Measurements from ENCODE around the gene PNKP. TPM values are rescaled to one million over a fixed set of nuclear protein-coding genes. Genes with fewer than 3 reads are reported as not detected.

Gene PNKP
- total and polyA plus RNA-seq, 2 of the 8 experiments (the other 6 are each of a cell fraction or from before 2014, with no cell fraction given): 45.8 to 105 TPM

DNA sequence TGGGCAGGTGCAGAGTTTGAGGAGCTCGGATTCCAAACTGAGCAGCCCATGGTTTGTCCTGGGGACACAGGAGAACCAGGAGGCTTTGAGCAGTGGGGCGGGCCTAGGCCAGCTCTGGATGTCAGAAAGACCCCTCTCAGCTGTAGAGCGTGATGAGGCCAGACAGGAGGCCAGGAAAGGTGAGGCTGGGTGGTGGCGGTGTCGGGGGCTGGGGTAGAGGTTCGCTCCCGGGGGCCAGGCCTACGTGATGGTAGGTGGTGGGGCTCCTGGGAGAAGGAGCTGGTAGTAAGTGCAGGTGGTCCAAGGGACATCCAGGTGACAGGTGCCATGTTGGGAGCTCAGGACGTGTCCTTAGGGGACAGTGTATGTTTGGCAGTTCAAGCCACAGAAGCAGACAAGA, 30.0 kb downstream of the PNKP start:
- H3K9me3 ChIP-seq (ENCODE audit: insufficient read depth in 2 of 2, low read depth in 1 of 2, low read length in 1 of 2): no peaks in the 10 kb centered on the region
- H3K36me3 ChIP-seq (ENCODE audit: control insufficient read depth in 2 of 4, insufficient read depth in 4 of 4, low read length in 3 of 4): peaks cover 9 to 37% (median 24%) of the 10 kb centered on the region in 4 experiments; a peak in 6 of 8 replicates
- H4K20me1 ChIP-seq (replicated peaks in 1 of 2; ENCODE audit: control insufficient read depth in 1 of 2, insufficient read depth in 2 of 2, low read length in 2 of 2): peaks cover 1 to 5% of the 10 kb centered on the region in 2 experiments
- no peak overlapping the region for H3K56ac ChIP-seq (replicated peaks; ENCODE audit: insufficient read length, low read depth, low read length)
- H2BK5ac ChIP-seq (ENCODE audit: low read depth, low read length): no peak overlapping the region
- no peak overlapping the region for H3K27ac ChIP-seq (ENCODE audit: low read depth, low read length)
- H3K23ac ChIP-seq (ENCODE audit: insufficient read length): no peak overlapping the region
- H3K79me2 ChIP-seq (ENCODE audit: control insufficient read depth in 1 of 2, insufficient read depth in 2 of 2, low read length in 2 of 2): no peaks in the 10 kb centered on the region
- no peak overlapping the region for H2BK15ac ChIP-seq (ENCODE audit: low read length)
- no peak overlapping the region for H2BK20ac ChIP-seq (ENCODE audit: low read length)
- ChIA-PET CTCF (ENCODE audit: partially characterized antibody) (interaction anchor here (0.9 to 1.3 kb wide), 3 partner anchors 9 to 26 kb away, joined by 3 to 4 read pairs (median 4); no protein-coding TSS in a partner anchor), POLR2A (ENCODE audit: partially characterized antibody) (interaction anchor here (0.9 to 2.3 kb wide), 8 partner anchors 9 to 23 kb away, joined by 3 to 7 read pairs (median 4); no protein-coding TSS in a partner anchor)
- no peak overlapping the region for H3K4me2 ChIP-seq (ENCODE audit: insufficient read depth in 1 of 2, low read depth in 2 of 2, low read length in 2 of 2)
- H3K4me3 ChIP-seq (ENCODE audit: extremely low read depth in 1 of 4, insufficient read depth in 2 of 4, low read depth in 3 of 4, low read length in 4 of 4): no peak overlapping the region
- H4K5ac ChIP-seq (ENCODE audit: insufficient read length, low read depth, low read length): no peak overlapping the region
- FAIRE-seq: no peak
- WGBS, 2 experiments (ENCODE audit: extremely low coverage in 1 of 2, insufficient coverage in 1 of 2, insufficient read length in 1 of 2, insufficient replicate concordance in 2 of 2, low coverage in 1 of 2, low lambda C conversion rate in 2 of 2, missing lambda C conversion rate in 1 of 2): 87% methylated on average over 9 of the region's 9 CpGs; no CpG with 5 or more reads in 1 of the 2 experiments
- no peak for DNase-seq (ENCODE audit: low read depth in 1 of 2, low spot score in 2 of 2)
- H2AFZ ChIP-seq (ENCODE audit: low read length): no peak overlapping the region
- no peaks in the 10 kb centered on the region for H3K79me1 ChIP-seq (ENCODE audit: low read depth, low read length)
- no peaks in the 10 kb centered on the region for H3K23me2 ChIP-seq (ENCODE audit: low read depth, low read length)
- H3K18ac ChIP-seq (ENCODE audit: extremely low read depth, low read length): no peak overlapping the region
- no peaks in the 10 kb centered on the region for H3K4me1 ChIP-seq (replicated peaks in 1 of 4; ENCODE audit: control insufficient read depth in 3 of 4, insufficient read depth in 4 of 4, low read length in 3 of 4)
- H3K27me3 ChIP-seq (replicated peaks in 1 of 4; ENCODE audit: control insufficient read depth in 3 of 4, extremely low read depth in 1 of 4, insufficient read depth in 3 of 4, low read length in 3 of 4): no peaks in the 10 kb centered on the region
- no peak overlapping the region for H3K9ac ChIP-seq (replicated peaks in 1 of 4; ENCODE audit: extremely low read depth in 1 of 4, low read depth in 3 of 4, low read length in 3 of 4)
- H3K14ac ChIP-seq (ENCODE audit: insufficient read length): no peak overlapping the region
- no peak overlapping the region for H2BK12ac ChIP-seq (ENCODE audit: low read depth, low read length)
- H4K8ac ChIP-seq (ENCODE audit: extremely low read depth, insufficient read depth, low read length): no peak overlapping the region; the same call in 1 of the 2 replicates
- no peak overlapping the region for H4K91ac ChIP-seq (replicated peaks; ENCODE audit: insufficient read length, low read length)
- no peak overlapping the region for H2BK120ac ChIP-seq (replicated peaks; ENCODE audit: low read depth, low read length)
- H3K4ac ChIP-seq (replicated peaks; ENCODE audit: insufficient read length, low read depth, low read length): no peak overlapping the region
- no peak overlapping the region for H2AK5ac ChIP-seq (ENCODE audit: low read depth, low read length)

Data from H1 (cell line).